ENCODE measurements around the gene JARID2.
A peak's percentile ranks its signal among the peaks of the same experiment; 100 is the strongest.
"Not testable (repeated sequence)": the region's sequence is repeated elsewhere in the genome, so short reads cannot be mapped to it uniquely, and the experiment has no call there.

JARID2 gene

DNA sequence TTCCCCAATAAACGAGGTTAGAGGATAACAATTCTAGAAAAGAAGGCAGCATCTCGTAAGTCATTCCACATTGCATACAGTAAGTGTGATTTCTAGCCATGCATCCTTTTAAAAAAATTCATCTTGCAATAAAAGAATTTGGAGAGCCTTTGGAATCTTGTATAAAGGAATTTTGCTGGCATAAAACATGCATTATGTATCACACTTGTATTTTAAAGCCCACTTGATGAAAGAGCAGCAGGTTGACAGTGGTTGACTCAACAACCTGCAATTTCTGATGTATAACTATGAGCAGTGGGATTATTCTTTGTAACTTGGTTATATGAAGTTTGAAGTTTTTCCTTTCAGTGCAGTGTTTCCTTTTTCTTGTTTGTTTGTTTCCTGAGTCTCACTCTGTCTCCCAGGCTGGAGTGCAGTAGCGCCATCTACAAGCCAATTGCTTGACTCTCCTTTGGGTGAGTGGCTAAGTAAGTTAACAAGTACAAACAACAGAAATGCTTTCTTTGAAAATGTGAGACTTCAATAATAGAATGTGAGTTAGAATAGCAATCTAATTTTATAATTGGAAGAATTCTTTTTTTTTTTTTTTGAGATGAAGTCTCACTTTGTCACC lies 39.9 kb downstream of the JARID2 start:
- DNase-seq = no peak

DNA sequence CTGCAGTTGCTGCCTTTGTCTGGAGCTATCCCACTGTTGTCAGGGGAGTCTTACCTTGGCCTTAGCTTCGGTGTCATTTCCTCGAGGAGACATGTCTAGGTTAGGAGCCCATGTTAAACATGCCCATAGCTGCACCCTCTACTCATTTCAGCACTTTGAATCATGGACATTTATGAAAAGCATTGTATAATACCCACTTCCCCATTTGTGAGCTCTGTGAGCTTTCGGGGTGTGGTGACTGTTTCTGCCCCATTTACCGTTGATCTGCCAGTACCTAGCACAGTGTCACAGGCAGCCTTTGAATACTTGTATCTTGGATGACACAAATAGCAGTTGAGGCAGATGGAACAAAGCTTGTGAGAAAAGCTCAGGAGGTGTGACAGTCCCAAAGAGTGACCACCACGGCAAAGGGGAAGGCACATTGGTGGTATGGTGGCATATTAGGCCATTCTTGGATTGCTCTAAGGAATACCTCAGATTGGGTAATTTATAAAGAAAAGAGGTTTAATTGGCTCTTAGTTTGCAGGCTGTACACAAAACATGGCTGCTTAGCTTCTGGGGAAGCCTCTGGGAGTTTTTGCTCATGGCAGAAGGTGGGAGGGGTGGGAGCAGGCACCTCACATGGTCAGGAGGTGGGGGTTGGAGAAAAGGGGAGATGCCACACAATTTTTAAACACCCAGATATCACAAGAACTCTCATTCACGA lies 42.0 kb downstream of the JARID2 start:
- no peak for DNase-seq

DNA sequence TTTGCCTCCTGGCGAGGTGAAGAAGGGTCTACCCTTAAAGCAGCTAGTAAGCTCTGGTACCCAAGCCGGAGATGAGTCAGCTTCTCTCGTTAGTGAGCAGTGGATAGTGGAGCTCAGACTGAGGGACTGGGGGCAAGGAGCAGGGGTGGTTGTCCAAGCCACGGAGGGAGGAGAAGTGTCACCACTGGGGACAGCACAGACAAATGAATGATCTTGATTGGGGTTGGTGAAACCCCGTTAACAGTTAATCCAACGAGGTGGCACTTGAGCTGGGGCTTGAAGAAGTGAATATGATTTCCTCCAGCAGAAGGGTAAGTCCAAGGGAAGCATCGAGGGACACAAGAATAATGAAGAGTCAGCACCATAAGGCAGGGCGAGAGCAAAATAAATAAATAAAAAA lies 43.0 kb downstream of the JARID2 start:
- DNase-seq = no peak

DNA sequence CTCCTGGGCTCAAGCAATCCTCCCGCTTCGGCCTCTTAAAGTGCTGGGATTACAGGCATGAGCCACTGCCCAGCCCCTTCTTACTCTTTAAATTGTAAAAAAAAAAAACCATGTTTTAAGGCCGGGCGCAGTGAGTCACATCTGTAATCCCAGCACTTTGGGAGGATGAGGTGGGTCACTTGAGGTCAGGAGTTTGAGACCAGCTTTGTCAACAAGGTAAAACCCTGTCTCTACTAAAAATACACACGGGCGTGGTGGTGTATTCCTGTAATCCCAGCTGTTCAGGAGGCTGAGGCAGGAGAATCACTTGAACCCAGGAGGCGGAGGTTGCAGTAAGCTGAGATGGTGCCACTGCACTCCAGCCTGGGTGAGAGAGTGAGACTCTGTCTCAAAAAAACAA lies 43.6 kb downstream of the JARID2 start:
- not testable (repeated sequence) for DNase-seq

DNA sequence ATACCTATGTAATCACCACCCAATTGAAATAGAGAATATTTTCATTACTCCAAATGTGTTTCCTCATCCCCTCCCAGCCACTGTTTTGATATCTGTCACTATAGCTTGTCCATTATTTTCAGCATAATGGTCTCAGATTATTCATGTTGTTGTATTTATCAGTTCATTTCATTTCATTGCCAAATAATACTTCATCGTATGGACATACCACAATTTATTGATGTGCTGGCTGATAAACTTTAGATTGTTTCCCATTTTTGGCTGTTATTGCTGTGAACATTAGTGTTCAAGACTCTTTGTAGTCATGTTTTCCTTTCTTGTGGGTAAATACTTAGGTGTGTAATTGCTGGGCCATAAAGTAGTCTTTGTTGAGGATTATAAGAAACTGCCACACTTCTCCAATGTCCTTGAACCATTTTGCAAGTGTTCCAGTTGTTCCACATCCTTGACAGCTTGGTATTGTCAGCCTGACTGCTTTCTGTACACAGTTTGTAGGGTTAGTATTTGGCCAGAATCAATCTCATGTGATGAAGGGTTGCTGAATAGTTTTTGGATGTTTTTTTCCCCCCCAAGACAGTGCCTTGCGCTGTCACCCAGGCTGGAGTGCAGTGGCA lies 44.3 kb downstream of the JARID2 start:
- DNase-seq = no peak

DNA sequence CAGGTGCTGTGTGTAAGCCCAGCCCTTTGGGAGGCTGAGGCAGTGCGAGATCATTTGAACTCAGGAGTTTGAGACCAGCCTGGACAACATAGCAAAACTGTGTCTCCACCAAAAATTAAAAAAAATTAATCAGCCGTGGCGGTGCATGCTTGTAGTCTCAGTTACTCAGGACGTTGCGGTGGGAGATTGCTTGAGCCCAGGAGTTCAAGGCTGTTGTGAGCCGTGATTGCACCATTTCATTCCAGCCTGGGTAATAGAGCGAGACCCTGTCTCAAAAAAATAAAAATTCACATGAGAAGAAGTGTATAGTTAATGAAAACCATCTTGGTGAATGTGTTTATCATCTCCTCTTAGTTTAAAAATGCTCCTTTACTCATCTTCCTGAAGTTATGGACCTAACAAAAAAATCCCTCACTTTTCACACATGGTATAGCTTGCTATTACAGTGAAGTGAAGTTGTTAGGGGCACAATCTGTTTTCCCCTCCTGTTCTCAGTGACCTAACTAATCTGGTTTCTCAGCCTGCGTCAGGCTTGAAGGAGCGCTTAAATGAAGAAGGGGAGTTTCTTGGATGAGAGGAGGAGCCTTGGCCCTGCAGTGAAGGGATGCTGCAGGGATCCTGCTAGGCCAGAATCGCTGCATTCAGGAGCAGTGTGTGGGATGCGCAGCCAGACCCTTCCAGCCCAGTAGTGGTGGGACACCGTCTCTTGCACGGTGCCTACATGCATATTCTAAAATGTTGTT lies 45.3 kb downstream of the JARID2 start:
- no peak for DNase-seq

DNA sequence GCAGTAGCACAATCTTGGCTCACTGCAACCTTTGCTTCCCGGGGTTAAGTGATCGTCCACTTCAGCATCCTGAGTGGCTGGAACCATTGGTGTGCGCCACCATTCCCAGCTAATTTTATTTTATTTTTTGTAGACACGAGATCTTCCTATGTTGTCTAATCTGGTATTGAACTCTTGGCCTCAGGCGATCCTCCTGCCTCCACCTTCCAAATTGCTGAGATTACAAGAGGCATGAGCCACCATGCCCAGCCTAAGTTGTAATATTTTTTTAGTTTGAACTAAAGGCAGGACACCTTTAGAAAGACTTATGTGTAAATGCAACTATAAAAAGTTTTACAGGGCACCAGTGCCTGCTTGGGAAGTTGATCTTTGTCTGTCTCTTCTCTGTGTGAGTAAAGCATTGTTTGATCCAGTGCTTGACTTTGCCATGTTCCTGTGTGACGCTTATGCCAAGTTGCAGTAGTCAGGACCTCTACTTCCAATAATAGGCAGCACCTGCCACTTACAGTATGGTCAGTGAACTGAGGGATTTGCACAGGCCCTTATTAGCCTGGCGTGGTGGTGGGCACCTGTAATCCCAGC lies 46.9 kb downstream of the JARID2 start:
- no peak for DNase-seq

DNA sequence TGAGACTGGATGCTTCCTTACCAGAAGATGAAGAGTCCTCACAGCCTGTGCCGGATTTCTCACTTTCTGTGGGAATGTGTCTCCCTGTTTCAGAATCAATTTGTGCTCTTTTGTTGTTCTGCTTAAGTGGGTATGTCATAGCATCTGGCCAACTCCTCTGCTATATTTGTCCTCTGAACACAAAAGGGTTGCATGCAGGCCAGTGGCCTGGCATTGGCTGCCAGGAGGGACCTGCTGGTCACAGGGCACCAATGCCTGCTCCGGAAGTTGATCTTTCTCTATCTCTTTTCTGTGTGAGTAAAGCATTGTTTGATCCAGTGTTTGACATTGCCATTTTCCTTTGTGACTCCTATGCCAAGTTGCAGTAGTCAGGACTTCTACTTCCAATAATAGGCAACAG lies 47.8 kb downstream of the JARID2 start:
- peak in 7 of 56 donors; percentile 5 to 26 (median 20) for DNase-seq

DNA sequence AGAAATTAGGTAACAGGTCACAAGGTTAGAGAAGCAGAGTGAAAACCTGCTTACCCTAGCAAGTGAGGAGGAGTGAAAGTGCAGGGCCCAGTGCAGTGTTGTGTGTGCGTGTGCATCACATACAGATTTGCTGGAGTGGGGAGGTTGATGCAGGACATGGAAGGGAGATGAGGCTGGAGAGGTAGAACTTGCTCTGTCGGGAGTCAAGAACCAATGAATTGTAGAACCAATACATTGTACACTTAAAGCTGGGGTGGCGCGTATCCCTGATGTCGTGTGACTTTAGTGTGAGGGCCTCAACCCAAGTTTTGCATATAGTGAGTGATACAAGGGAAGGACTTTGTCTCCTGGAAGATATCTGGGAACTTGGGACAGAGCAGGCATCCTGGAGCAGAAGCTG lies 48.6 kb downstream of the JARID2 start:
- no peak for DNase-seq

DNA sequence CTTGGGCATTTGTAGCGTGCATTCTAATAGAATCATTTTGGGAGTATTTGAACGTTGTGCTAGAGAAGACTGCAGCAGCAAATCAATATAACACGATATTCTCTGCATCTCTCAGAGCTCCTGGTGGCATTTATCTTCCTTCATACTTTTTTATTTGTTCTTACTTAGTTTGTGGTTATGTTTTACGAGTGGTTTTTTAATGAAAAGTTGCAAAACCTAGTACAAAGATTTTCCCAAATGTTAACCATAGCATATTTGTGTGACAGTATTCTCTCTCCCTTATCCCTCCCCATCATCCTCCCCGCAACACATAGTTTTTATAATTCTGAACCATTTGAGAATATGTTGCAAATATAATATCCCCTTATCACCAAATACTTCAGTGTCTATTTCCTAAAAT lies 50.4 kb downstream of the JARID2 start:
- DNase-seq = no peak

DNA sequence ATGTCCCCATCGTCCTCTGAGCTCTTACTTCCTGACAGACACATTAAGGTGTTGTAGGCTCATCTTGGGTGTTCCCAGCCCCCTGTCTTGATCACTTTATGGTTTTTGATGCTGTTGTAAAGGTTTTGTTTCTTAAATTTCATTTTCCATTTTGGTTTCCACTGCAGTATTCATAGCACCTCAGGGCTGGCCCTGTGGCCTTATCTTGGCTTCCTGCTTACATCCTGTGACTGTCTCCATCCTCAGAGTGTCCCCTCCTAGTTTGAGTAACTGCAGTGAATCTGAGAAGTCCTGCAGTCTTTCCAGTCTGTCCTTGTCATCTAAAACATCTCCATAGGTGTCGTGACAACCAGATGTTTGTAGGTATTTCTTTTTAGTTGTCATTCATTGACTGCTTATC lies 50.9 kb downstream of the JARID2 start:
- DNase-seq = no peak

DNA sequence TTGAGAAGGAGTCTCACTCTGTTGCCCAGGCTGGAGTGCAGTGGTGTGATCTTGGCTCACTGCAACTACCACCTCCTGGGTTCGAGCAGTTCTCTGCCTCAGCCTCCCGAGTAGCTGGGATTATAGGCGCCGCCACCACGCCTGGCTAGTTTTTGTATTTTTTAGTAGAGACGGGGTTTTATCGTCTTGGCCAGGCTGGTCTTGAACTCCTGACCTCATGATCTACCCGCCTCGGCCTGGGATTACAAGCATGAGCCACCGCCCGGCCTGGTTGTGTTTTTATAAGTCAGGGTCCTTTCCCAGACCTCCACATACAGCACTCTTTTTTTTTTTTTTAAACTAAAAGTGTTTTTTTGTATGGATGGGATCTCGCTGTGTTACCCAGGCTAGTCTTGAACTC lies 51.3 kb downstream of the JARID2 start:
- DNase-seq = not testable (repeated sequence)

DNA sequence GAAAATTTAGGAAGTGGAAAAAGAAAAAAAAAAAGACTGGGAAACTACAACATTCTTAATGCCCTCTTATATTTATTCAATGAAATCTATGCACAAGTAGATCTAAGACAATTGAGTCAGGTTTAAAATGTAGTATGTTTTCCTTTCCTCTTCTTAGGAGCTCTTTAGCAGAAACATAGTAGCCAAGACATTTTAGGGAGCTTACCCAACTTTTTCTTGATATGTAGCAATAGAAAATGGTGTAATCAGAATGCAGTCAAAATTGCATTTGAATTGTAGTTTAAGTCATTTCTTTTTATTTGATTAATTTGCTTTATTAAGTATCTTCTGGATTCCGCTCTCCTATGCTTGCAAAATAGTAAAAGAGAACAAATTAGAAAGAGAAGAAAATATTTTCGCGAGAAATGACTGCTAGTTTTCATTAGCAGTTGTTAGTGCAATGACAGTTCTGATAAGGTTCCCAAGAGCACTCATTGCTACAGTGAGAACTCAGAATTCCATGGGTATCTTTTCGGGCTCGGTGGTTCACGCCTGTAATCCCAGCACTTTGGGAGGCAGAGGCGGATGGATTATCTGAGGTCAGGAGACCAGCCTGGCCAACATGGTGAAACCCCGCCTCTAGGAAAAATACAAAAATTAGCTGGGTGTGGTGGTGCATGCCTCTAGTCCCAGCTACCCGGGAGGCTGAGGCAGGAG lies 52.2 kb downstream of the JARID2 start:
- no peak for DNase-seq

DNA sequence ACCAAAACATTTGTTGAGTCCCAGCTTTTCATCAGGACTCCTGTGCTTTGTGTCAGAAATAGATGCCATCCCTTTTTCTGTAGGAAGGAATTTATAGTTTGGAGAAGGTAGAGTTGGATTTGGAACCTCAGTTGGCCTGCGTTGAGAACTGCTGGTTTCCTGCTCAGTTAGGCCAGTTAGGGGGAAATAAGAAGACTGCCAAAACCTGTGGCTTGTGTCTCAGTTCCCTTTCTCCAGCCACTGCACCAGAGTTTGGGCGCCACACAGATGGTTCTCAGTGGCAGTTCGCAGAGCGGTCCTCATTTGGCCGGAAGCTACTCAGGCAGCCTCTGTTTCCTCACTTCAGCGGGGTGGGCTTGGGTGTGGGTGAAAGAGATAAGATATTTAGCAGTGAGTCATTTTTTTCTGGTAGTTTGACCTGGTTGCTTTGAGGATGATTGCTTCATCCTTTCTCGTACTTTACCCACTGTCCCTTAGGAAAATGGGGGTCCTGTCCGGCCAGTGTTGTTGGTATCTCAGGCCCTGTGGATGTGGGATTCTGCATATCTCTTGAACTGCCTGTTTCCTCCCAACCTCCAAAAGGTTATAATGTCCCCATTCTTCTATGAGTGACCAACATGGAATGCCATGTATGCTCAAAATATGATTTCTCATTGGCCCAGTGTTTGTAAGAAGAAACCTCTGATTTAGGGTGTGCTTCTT lies 53.7 kb downstream of the JARID2 start:
- DNase-seq = peak in 3 of 56 donors; percentile 11 to 44 (median 14)

DNA sequence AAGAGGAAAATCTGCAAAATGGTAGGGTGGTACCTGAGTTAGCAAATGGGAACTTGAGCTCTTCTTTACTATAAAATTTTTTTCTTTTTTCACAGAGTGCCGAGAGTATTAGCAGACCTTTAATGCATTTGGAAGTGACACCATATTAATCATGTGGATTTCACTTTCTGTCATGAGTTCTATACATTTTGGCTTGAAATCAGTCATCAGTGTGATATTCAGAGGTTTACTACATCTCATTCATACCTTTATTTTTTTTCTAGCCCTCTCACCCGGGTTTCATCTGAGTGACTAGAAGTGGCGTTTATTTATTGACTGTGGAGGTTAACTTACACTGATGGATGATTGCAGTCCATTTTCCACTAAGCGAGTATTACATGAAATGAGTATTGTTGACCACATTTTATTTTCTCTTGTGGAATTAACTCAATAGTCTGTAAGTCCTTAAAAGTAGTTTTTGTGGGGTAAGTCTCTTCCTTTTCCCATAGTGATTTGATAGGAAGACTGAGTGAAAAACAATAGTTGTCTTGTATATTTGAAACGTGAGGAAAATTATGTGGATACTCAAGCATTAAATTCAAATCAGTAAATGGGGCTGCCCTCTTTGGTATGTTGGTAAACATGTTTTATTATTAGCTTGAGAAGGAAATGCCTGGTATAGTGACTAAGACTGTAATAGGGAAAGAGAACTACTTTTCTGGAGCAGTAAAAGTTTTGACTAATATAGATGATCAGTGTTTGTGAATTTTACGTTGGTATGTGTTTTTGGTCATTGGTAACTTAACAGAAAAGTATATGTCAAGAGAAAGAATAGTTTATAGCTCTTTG lies 55.5 kb downstream of the JARID2 start:
- no peak for DNase-seq

DNA sequence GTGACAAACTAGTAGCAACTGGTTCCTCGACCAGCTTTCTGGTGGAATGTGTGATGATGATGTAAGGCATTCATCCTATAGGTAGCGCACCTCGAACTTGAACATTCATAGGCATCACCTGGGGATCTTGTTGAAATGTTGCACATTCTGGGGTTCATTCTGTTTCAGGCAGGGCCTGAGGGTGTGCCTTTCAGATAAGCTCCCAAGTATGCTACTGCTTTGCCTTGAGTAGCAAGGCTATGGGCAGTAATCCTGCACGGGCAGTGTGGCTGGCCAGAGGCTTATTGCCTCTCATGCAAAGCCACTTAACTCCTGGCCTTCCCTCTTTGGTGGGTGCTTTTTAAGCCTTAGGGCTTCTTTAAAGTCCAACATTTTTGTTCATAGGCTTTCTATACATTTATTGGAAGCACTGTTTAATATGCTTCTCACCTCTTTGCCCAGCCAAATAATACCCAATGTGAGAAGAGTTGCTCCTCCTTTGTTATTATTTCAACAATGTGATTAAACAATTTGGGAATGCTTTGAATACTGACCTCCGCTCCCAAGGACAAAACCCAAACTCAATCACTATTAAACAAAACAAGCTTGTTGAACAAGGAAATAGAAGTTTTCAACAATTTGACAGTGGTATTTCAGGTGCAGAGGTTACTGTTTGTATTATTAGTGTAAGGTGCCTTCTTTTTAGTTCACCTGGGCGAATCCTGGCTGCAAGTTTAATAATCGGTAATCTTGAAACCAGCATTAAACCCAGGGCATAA lies 57.5 kb downstream of the JARID2 start:
- DNase-seq = no peak

DNA sequence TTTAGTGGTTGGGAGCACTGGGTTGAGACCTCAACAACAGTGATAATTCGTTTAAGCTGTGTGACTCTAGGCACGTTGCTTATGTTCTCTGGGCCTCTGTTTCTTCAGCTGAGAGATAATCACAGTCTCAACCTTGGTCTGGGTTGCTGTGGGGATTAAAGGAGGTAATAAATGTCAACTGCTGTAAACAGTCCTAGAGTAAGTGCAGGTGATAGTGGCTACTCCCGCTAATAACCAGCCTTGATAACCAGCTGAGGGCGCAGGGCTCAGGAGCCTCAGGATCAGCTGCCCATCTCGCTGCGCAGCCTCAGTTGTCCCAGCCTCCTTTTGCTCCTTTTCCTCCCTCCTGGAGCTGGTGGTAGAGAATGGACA lies 58.0 kb downstream of the JARID2 start:
- DNase-seq = no peak

DNA sequence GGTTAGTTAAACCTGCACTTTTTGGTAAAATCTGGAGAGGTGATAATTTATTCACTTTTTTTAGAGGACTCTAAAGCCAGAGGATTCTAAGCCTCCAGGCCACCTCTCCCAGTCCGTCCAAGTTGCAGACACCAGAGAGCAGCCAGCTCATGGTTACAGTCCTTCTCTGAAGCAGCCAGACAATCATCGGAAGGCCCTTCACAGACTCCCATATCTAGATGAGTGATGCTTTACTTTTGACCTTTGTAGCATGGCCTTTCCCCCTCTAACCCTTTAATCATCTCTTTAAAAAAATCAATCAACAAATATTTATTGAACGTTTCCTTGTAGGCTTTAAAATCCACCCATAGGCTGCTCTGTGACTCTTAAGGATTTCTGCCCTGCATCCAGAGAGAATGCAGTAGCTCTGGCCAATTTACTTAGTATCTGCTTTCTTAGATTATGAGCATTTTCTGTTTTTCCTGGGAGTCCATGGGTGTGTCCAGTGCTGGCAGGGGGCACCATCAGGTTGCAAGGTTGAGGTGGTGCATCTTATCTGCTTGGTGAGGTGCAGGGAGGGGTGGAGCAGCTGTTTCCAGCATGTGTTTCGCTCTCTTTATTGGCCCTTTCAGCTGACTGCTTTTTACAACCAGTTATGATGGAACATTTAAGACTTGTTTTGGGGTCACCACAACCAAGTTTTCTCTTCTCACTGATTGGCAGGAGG lies 58.6 kb downstream of the JARID2 start:
- DNase-seq = no peak

Measured in nucleus accumbens (tissue), 56 donors.